ENCODE results near the gene MADD.
"Not testable (repeated sequence)": the region's sequence is repeated elsewhere in the genome, so short reads cannot be mapped to it uniquely, and the experiment has no call there.

The MADD gene

DNA sequence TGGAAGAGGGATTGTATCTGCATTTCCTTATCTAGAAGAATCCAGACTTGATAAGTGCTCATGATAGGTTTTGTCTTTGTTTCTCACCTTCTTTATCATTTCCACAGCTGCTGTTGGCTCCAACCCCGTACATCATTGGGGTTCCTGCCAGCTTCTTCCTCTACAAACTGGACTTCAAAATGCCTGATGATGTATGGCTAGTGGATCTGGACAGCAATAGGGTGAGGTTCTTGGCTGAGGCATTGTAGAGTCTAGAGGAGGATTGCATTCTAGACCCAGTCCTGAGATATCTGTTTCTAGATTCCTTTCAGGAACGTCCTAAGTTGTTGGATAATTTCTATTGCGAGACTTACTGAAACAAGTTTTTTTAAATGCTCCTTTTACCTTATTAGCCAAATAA is 8.1 kb downstream of the MADD start:
- DNase-seq, result no peak

DNA sequence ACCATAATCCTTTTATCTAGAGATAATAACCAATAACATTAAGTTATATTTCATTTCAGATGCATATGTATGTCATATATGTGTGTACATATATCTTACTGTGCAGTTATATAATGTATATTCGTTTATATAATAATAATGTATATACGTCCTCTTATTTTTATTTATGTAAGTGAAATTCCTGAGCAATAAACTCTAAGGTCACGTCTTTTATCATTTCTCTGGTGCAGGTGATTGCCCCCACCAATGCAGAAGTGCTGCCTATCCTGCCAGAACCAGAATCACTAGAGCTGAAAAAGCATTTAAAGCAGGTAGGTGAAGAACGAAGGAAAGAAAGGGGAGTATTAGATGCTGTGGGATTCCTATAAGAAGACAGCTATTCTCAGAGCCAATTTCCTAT is 8.8 kb downstream of the MADD start:
- DNase-seq, result no peak

GRCh38 chr11:47280099-47280498 is 10.2 kb downstream of the MADD start:
- DNase-seq, result no peak

- DNase-seq, result no peak
These were observed 10.9 kb downstream of the MADD start for GRCh38 chr11:47280860-47281259.

DNA sequence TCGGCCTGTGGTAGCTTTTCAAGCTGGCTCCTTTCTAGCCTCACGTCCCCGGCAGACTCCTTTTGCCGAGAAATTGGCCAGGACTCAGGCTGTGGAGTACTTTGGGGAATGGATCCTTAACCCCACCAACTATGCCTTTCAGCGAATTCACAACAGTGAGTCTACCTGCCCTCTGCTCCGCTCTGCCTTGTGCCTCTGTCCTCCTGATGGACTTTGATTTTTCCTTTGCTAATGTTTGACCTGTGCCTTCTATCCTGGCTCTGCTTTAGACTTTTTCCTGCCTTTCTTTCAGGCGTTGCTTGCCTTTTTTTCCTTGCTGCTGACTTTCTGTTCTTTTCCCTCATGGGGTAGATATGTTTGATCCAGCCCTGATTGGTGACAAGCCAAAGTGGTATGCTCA is 12.5 kb downstream of the MADD start:
- no peak for DNase-seq

- DNase-seq, result no peak
These were observed 14.2 kb downstream of the MADD start for GRCh38 chr11:47284151-47284550.

GRCh38 chr11:47285969-47286770 is 16.2 kb downstream of the MADD start:
- no peak for DNase-seq

GRCh38 chr11:47288066-47288465 is 18.1 kb downstream of the MADD start:
- DNase-seq, result no peak

DNA sequence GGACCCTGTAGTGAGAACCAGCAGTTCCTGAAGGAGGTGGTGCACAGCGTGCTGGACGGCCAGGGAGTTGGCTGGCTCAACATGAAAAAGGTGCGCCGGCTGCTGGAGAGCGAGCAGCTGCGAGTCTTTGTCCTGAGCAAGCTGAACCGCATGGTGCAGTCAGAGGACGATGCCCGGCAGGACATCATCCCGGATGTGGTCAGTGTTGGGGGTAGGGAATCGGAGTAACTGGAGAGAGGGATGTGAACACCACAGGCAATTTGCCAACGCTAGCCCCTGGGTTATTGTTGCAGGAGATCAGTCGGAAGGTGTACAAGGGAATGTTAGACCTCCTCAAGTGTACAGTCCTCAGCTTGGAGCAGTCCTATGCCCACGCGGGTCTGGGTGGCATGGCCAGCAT is 19.9 kb downstream of the MADD start:
- no peak for DNase-seq

- DNase-seq, result no peak
These were observed 25.5 kb downstream of the MADD start for GRCh38 chr11:47295385-47295784.

GRCh38 chr11:47296045-47296444 is 26.1 kb downstream of the MADD start:
- no peak for DNase-seq

DNA sequence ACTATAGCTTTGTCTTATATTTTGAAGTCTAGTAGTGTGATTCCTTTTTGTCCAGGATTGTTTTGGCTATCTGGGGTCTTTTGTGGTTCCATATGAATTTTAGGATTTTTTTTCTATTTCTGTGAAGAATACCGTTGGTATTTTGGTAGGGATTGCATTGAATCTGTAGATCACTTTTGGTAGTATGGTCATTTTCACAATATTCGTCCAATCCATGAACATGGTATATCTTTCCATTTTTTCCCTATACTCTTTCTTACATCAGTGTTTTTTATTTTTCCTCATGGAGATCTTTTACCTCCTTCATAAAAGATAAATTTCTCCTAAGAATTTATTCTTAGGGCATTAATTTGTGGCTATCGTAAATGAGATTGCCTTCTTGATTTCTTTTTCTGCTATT is 29.1 kb downstream of the MADD start:
- no peak for DNase-seq

- no peak for DNase-seq
These were observed 32.9 kb downstream of the MADD start for GRCh38 chr11:47302853-47303252.

- DNase-seq, result no peak
These were observed 36.0 kb downstream of the MADD start for GRCh38 chr11:47305734-47306483.

GRCh38 chr11:47306484-47306844 is 36.5 kb downstream of the MADD start:
- no peak for DNase-seq

GRCh38 chr11:47308050-47308823 is 38.3 kb downstream of the MADD start:
- no peak for DNase-seq

DNA sequence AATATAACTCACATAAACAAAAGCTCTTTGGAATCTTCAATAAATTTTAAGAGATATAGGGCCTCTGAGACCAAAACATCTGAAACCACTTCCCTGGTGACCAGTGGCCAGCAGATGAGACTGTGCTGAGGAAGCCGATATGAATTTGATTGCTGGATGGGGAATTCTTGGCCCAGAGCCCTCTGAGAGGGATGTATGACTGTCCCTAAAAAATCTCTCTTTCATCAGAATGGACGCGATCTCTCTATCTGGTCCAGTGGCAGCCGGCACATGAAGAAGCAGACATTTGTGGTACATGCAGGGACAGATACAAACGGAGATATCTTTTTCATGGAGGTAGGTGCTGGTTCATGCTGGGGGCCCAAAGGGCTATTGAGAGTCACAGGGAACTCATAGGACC is 45.1 kb downstream of the MADD start:
- no peak for DNase-seq

- DNase-seq, result not testable (repeated sequence)
These were observed 46.6 kb downstream of the MADD start for GRCh38 chr11:47316501-47316900.

DNA sequence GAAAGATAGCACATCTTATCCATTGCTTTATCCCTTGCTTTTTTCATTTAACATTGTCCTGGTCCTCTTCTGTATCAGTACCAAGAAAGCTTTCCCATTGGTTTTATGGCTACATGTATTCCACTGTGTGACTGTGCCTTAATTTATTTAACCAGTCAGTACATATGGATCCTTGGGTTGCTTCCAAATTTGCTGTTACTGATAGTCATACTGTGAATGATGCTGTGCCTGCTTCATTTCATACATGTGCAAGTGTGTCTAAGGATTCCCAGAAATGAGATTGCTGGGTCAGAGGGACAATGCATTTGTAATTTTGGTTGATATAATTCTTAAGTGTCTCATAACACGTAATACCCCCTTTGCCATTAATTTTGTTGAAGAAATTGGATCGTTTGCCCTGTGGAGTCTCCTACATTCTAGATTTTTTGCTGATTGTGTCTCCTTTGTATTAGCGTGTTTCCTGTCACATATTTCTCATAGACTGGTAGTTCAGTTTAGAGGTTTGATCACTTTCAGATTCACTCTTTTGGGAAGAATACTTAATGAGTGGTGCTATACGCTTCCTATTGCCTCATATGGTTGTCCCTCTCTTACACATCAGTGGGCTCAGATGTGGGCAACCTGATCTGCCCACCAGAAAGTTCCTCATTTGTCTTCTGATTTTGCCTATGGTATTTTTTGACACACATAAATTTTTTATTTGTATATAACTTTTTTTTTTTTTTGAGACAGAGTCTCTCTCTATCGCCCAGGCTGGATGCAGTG is 47.3 kb downstream of the MADD start:
- no peak for DNase-seq

GRCh38 chr11:47318166-47318565 is 48.2 kb downstream of the MADD start:
- no peak for DNase-seq

DNA sequence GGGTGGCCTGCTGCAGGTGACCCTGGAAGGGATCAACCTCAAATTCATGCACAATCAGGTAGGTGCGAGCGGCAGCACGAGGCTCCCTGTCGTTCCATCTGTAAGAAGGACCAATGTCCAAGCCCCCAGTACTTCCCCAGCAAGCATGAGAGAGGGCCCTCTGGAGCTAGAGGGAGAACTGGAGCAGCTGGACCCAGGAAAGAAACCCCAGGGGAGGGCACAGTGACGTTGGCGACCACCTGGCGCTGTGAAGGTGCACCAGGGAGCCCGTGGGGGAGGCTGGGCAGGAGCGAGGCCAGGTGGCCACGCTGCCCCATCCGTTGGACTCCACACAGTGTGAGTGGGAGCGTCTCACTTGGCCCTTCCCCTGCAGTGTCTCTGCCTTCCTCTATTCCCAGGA is 54.6 kb downstream of the MADD start:
- no peak for DNase-seq

DNA sequence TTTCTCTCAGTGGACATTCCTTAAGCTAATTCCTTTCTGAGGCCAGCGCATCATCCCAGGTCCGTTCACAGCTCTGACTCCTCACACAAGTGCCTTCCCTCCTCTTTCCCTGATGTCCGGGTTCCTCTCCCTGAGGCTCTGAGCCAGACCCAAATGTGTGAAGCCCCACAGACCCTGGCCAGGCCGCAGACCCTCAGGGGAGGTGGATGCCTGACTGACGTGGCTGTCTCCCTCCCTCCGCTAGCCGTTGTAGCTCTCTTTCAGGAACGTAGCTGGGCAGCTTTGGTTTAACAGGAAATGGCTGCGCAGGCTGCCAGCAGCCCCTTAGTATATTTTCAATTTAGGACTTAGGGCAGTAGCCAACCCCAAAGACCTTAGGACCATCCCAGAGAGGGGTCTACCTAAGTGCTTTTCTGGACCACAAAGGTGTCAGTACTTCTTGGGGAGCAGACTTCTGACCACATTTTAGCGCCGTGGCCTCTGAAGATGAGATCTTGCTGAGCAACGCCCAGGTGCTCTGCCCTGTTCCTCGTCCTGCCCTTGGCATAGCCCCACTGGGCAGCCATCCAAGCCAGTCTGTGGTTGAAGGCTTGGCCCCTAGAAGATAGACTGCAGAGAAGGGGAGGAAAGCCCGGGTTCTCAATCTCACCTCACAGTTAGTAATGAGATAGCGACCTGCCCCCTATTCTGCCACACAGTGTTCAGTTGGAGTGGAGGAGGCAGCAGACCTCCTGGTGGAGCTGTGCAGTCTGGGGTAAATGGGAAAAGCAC is 55.5 kb downstream of the MADD start:
- DNase-seq, result peak; percentile 95

Measured in RPMI8226 (cell line).